Transverse colon (tissue), 4 donors: ENCODE measurements around the gene RARA. TPM values are rescaled to one million over a fixed set of nuclear protein-coding genes. Genes with fewer than 3 reads are reported as not detected.

Source experiments
- DNase-seq: peaks from one replicate; pipeline ENCODE4 v3.0.0-alpha.2; 2019
- H3K27ac ChIP-seq, 4 donors: fragments of 200-600 bp; sonication (generic); 2 replicates each; pipeline ENCODE4 v1.5.1; 2016 to 2018; ENCODE audit warnings: inconsistent platforms in 4 of 4
- H3K27me3 ChIP-seq: fragments of 200-600 bp; sonication (generic); 2 replicates; pipeline ENCODE4 v1.5.1; 2017; ENCODE audit warnings: inconsistent platforms
- H3K36me3 ChIP-seq, 4 donors: fragments of 200-600 bp; sonication (generic); 2 replicates each; pipeline ENCODE4 v1.5.1; 2017 to 2019; ENCODE audit warnings: inconsistent platforms in 4 of 4
- H3K4me1 ChIP-seq, 4 donors: fragments of 200-600 bp; sonication (generic); 2 replicates each; pipeline ENCODE4 v1.5.1; 2017 to 2020; ENCODE audit warnings: inconsistent platforms in 4 of 4
- H3K4me3 ChIP-seq, 4 donors: fragments of 200-600 bp; sonication (generic); 1 replicate in 1 of 4; 2 replicates in 3 of 4; pipeline versions ENCODE4 v1.5.1 to v1.6.1; 2017 to 2019; ENCODE audit warnings: inconsistent platforms in 4 of 4
- H3K9me3 ChIP-seq, 2 donors: fragments of 200-600 bp; sonication (generic); 2 replicates each; pipeline ENCODE4 v1.5.1; 2017 to 2019; ENCODE audit warnings: inconsistent platforms in 2 of 2
- CTCF ChIP-seq, 5 experiments: fragments of 200-600 bp in 3 of 5; fragments of 450-650 bp in 2 of 5; sonication (generic) in 3 of 5; IDR thresholded peaks; 1 replicate in 2 of 5; 2 replicates in 3 of 5; pipeline ENCODE4 v1.5.1; 2016 to 2017; ENCODE audit warnings: antibody characterized with exemption in 5 of 5, inconsistent platforms in 3 of 5, mild to moderate bottlenecking in 2 of 5, moderate library complexity in 1 of 5
- EP300 ChIP-seq: sonication (generic); formaldehyde crosslinking; IDR thresholded peaks from one replicate; pipeline ENCODE4 v1.6.1; 2017; ENCODE audit warnings: antibody characterized with exemption, low read depth
- POLR2A ChIP-seq: fragments of 450-650 bp; IDR thresholded peaks from one replicate; pipeline ENCODE4 v1.6.1; 2016; ENCODE audit warnings: antibody characterized with exemption, mild to moderate bottlenecking, moderate library complexity
- POLR2AphosphoS5 ChIP-seq, 3 donors: sonication (generic); formaldehyde crosslinking; IDR thresholded peaks; one replicate each; pipeline ENCODE4 v1.6.1; 2016; ENCODE audit warnings: antibody characterized with exemption in 3 of 3
- WGBS, 2 donors: methylation state at CpG; one replicate each; pipeline ENCODE4 v1.1.5; 2018; ENCODE audit warnings: low coverage in 1 of 2; 5-methylcytosine and 5-hydroxymethylcytosine counted together
- in situ Hi-C, 4 donors: fragments of 200-750 bp; cut with MboI; loops; one replicate each; pipeline versions ENCODE4 v1.15.0 to v1.15.1; 2017; ENCODE audit warnings: low sequenced_read_pairs in 3 of 4, low pct_ligation_motif_present in 1 of 4, low pct_unique_long_range_greater_than_20kb in 1 of 4
- intact Hi-C: fragments of 100-400 bp; cut with DNase I; formaldehyde crosslinking; loops from one replicate; pipeline ENCODE4 v1.15.1; 2023; ENCODE audit warnings: low total_unique reads
- total RNA-seq, 4 donors: library from RNA; depleted of rRNA; stranded (reverse); fragments of >200 nt; gene quantifications; one replicate each; pipeline ENCODE4 v1.1.0, GENCODE V29; 2016

The RARA gene
- total RNA-seq, 4 donors from 2014 or later = 23.5 to 110 (median 49.1) TPM

GRCh38 chr17:40265337-40265736, 43.6 kb upstream of the RARA start:
- intact Hi-C loops = no loop called here
- H3K9me3 ChIP-seq = no peaks in the 10 kb centered on the region
- no peak for TF ChIP-seq POLR2A
- no peak for TF ChIP-seq EP300
- no peak for TF ChIP-seq CTCF (IDR thresholded peaks at IDR 0.05)
- TF ChIP-seq POLR2AphosphoS5 (IDR thresholded peaks at IDR 0.05) = no peak
- H3K27ac ChIP-seq = no peak overlapping the region
- WGBS, 2 donors = 93 to 97% methylated on average over 5 of the region's 5 CpGs
- peaks cover 0 to 43% (median 16%) of the 10 kb centered on the region in 4 donors for H3K36me3 ChIP-seq
- no peaks in the 10 kb centered on the region for H3K27me3 ChIP-seq
- DNase-seq = no peak
- in situ Hi-C loops = no loop called here
- H3K4me3 ChIP-seq = no peak overlapping the region
- no peaks in the 10 kb centered on the region for H3K4me1 ChIP-seq

GRCh38 chr17:40266882-40267281, 42.1 kb upstream of the RARA start:
- Histone ChIP-seq H3K36me3 (peaks cover 0 to 33% (median 14%) of the 10 kb centered on the region in 4 donors), H3K4me3 (no peak overlapping the region), H3K27me3 (no peaks in the 10 kb centered on the region), H3K4me1 (no peaks in the 10 kb centered on the region), H3K9me3 (no peaks in the 10 kb centered on the region), H3K27ac (no peak overlapping the region)
- DNase-seq = no peak
- intact Hi-C loops = no loop called here
- 90 to 91% methylated on average over 6 of the region's 6 CpGs for WGBS, 2 donors
- TF ChIP-seq CTCF (IDR thresholded peaks at IDR 0.05) = no peak
- TF ChIP-seq POLR2A = no peak
- peak in 1 of 3 donors; percentile 8 for TF ChIP-seq POLR2AphosphoS5 (IDR thresholded peaks at IDR 0.05)
- in situ Hi-C loops = no loop called here

GRCh38 chr17:40268141-40268712, 40.8 kb upstream of the RARA start:
- H3K4me3 ChIP-seq = no peak overlapping the region
- intact Hi-C loops (no loop called here), in situ Hi-C loops (no loop called here)
- H3K27me3 ChIP-seq = no peaks in the 10 kb centered on the region
- no peak overlapping the region for H3K27ac ChIP-seq
- H3K4me1 ChIP-seq = no peaks in the 10 kb centered on the region
- peaks cover 0 to 38% (median 11%) of the 10 kb centered on the region in 4 donors for H3K36me3 ChIP-seq
- no peak for TF ChIP-seq POLR2A
- TF ChIP-seq POLR2AphosphoS5 (IDR thresholded peaks at IDR 0.05) = no peak
- no peak for TF ChIP-seq CTCF (IDR thresholded peaks at IDR 0.05)
- no peak for TF ChIP-seq EP300
- DNase-seq = no peak
- 77 to 80% methylated on average over 1 to 2 of the region's 2 CpGs for WGBS, 2 donors
- H3K9me3 ChIP-seq = no peaks in the 10 kb centered on the region

GRCh38 chr17:40278414-40278813, 30.6 kb upstream of the RARA start:
- intact Hi-C loops (no loop called here), in situ Hi-C loops (loop anchor here in 3 of 4 donors (25.0 kb wide), 3 partner anchors 91 to 266 kb away; partner anchors contain the start of genes CSF3 (in 1 of the 3) and RAPGEFL1 (in 1 of the 3))
- no peaks in the 10 kb centered on the region for H3K9me3 ChIP-seq
- peaks cover 0 to 54% (median 27%) of the 10 kb centered on the region in 4 donors for H3K36me3 ChIP-seq
- no peaks in the 10 kb centered on the region for H3K27me3 ChIP-seq
- no peak overlapping the region for H3K4me3 ChIP-seq
- no peak for DNase-seq
- peaks cover 0 to 4% (median 2%) of the 10 kb centered on the region in 4 donors for H3K4me1 ChIP-seq
- 80 to 88% methylated on average over 1 of the region's 1 CpG for WGBS, 2 donors
- H3K27ac ChIP-seq = no peak overlapping the region
- TF ChIP-seq EP300 (no peak), POLR2AphosphoS5 (IDR thresholded peaks at IDR 0.05) (no peak), CTCF (IDR thresholded peaks at IDR 0.05) (no peak), POLR2A (no peak)
